SU-DHL-6 (cell line): ENCODE data around the gene NT5DC3.

Experiments
- H2AFZ ChIP-seq: fragments of 200-600 bp; sonication (generic); 2 replicates; pipeline ENCODE4 v1.6.1; 2014; ENCODE audit warnings: low read depth, mild to moderate bottlenecking, moderate library complexity, mixed read lengths, antibody characterized with exemption, low read length; ENCODE audit not compliant: severe bottlenecking
- H3F3A ChIP-seq: fragments of 200-600 bp; shearing (Covaris generic); 2 replicates; pipeline ENCODE4 v1.6.0; 2016; ENCODE audit warnings: antibody characterized with exemption, mild to moderate bottlenecking; ENCODE audit not compliant: insufficient read depth
- H3K27ac ChIP-seq: fragments of 200-600 bp; sonication (generic); 2 replicates; pipeline ENCODE4 v1.5.1; 2016; ENCODE audit warnings: low read depth, mild to moderate bottlenecking, low read length, moderate library complexity, mixed read lengths
- H3K27me3 ChIP-seq: fragments of 200-600 bp; sonication (generic), shearing (Covaris generic); 2 replicates; pipeline ENCODE4 v1.6.0; 2014; ENCODE audit warnings: mild to moderate bottlenecking, low read length
- H3K36me3 ChIP-seq: fragments of 200-600 bp; sonication (generic); 2 replicates; pipeline ENCODE4 v1.6.1; 2014; ENCODE audit warnings: mild to moderate bottlenecking, low read length, mixed read lengths
- H3K4me2 ChIP-seq: fragments of 300-600, 200-600 bp; shearing (Covaris generic), sonication (generic); 2 replicates; pipeline ENCODE4 v1.6.0; 2014; ENCODE audit warnings: low read length, low read depth, mild to moderate bottlenecking; ENCODE audit not compliant: poor library complexity, severe bottlenecking
- H3K4me3 ChIP-seq: fragments of 200-600 bp; sonication (generic); 2 replicates; pipeline ENCODE4 v1.5.1; 2014; ENCODE audit warnings: antibody characterized with exemption, low read length, mild to moderate bottlenecking, mixed read lengths; ENCODE audit not compliant: insufficient read depth, poor library complexity, severe bottlenecking
- H3K79me2 ChIP-seq: fragments of 200-600 bp; sonication (generic); 2 replicates; pipeline ENCODE4 v1.6.1; 2014; ENCODE audit warnings: mild to moderate bottlenecking, low read length, moderate library complexity; ENCODE audit not compliant: insufficient read depth
- H3K9ac ChIP-seq: fragments of 200-600 bp; sonication (generic); 2 replicates; pipeline ENCODE4 v1.7.0; 2014; ENCODE audit warnings: mild to moderate bottlenecking, low read length
- H3K9me2 ChIP-seq: fragments of 200-600 bp; sonication (generic); replicated peaks from 2 replicates; pipeline ENCODE4 v1.6.1; 2014; ENCODE audit warnings: low read length; ENCODE audit not compliant: insufficient read depth
- H3K9me3 ChIP-seq: fragments of 200-600 bp; sonication (generic); 2 replicates; pipeline ENCODE4 v1.6.1; 2014; ENCODE audit warnings: low read length, mixed read lengths; ENCODE audit not compliant: insufficient read depth
- H4K20me1 ChIP-seq: fragments of 200-600 bp; sonication (generic); 2 replicates; pipeline ENCODE4 v1.6.1; 2014; ENCODE audit warnings: low read depth, mild to moderate bottlenecking, antibody characterized with exemption, low read length, moderate library complexity, mixed read lengths
- EZH2phosphoT487 ChIP-seq: fragments of 200-600 bp; sonication (generic), shearing (Covaris generic); conservative IDR thresholded peaks from 2 replicates; pipeline ENCODE4 v1.6.1; 2018; ENCODE audit warnings: mild to moderate bottlenecking, antibody characterized with exemption, low read length, moderate library complexity, mixed read lengths
- TF ChIP-seq, protein P1 (sequence below): fragments of 200-600 bp; sonication (generic); IDR thresholded peaks from one replicate; pipeline ENCODE4 v1.5.1; 2017; ENCODE audit warnings: antibody characterized with exemption, mild to moderate bottlenecking, low read length, moderate library complexity; ENCODE audit not compliant: insufficient read depth, poor library complexity, severe bottlenecking

Gene NT5DC3

DNA sequence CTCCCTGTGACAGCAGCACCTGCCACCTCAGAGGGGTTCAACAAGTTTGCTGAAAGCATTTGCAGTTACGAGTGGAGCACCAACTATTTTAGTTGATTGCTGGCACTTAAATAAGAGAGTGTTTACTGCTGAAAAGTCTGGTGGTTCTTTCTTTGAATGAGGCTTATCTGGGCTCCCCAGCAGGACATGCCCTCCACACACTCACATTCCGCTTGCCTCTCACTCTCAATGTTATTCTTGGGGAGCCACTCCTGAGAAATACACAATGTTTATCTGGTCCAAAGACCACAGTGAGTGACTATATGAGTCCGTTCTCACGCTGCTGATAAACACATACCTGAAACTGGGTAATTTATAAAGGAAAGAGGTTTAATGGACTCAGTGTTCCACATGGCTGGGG lies 31.9 kb downstream of the NT5DC3 start:
- no peaks in the 10 kb centered on the region for H3K27me3 ChIP-seq
- no peak overlapping the region for H3K27ac ChIP-seq
- no peaks in the 10 kb centered on the region for H3K9me3 ChIP-seq
- no peak overlapping the region for H3K4me2 ChIP-seq
- no peak overlapping the region for H2AFZ ChIP-seq
- H3K9ac ChIP-seq, result no peak overlapping the region
- no peaks in the 10 kb centered on the region for H3K9me2 ChIP-seq
- no peaks in the 10 kb centered on the region for H3F3A ChIP-seq
- no peaks in the 10 kb centered on the region for H4K20me1 ChIP-seq
- no peaks in the 10 kb centered on the region for H3K79me2 ChIP-seq
- TF ChIP-seq EZH2phosphoT487, result no peak
- TF ChIP-seq, protein P1, sequence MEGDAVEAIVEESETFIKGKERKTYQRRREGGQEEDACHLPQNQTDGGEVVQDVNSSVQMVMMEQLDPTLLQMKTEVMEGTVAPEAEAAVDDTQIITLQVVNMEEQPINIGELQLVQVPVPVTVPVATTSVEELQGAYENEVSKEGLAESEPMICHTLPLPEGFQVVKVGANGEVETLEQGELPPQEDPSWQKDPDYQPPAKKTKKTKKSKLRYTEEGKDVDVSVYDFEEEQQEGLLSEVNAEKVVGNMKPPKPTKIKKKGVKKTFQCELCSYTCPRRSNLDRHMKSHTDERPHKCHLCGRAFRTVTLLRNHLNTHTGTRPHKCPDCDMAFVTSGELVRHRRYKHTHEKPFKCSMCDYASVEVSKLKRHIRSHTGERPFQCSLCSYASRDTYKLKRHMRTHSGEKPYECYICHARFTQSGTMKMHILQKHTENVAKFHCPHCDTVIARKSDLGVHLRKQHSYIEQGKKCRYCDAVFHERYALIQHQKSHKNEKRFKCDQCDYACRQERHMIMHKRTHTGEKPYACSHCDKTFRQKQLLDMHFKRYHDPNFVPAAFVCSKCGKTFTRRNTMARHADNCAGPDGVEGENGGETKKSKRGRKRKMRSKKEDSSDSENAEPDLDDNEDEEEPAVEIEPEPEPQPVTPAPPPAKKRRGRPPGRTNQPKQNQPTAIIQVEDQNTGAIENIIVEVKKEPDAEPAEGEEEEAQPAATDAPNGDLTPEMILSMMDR, result no peak
- H3K36me3 ChIP-seq, result no peaks in the 10 kb centered on the region
- H3K4me3 ChIP-seq, result no peak overlapping the region

DNA sequence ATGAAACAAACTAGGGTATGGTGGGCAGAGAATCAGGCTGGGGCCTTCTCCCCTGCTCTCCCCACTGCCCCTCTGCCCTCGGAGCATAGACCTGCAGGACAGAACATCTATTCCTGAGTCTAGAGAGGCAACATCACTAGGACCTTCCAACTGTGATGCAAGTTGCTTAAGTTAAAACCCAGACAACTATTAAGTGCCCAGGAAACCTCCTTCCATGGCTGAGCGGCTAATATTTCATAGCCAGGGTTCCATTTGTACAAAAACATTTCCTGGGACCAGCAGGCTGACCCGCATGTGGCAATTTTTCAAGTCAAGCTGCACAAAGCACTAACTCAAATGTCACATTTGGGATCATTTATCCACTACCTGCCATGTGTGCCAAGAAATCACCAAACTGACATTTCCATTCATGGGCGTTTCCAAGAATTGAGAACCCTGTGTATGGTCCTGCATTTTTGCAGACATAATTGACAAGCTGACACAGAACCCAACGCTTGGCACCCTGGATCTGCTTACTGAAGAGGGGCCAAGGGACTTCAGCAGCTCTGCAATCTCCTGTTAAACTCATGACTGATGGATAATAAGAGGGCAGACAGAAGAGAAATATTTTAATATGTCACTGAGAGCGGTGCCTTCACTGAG lies 32.7 kb downstream of the NT5DC3 start:
- no peaks in the 10 kb centered on the region for H4K20me1 ChIP-seq
- H3K4me2 ChIP-seq, result no peak overlapping the region
- no peak overlapping the region for H2AFZ ChIP-seq
- H3K79me2 ChIP-seq, result no peaks in the 10 kb centered on the region
- no peaks in the 10 kb centered on the region for H3K9me3 ChIP-seq
- no peaks in the 10 kb centered on the region for H3K36me3 ChIP-seq
- H3K9ac ChIP-seq, result no peak overlapping the region
- H3F3A ChIP-seq, result no peaks in the 10 kb centered on the region
- no peak overlapping the region for H3K27ac ChIP-seq
- no peaks in the 10 kb centered on the region for H3K27me3 ChIP-seq
- no peaks in the 10 kb centered on the region for H3K9me2 ChIP-seq
- H3K4me3 ChIP-seq, result no peak overlapping the region
- TF ChIP-seq, protein P1, result no peak
- no peak for TF ChIP-seq EZH2phosphoT487

DNA sequence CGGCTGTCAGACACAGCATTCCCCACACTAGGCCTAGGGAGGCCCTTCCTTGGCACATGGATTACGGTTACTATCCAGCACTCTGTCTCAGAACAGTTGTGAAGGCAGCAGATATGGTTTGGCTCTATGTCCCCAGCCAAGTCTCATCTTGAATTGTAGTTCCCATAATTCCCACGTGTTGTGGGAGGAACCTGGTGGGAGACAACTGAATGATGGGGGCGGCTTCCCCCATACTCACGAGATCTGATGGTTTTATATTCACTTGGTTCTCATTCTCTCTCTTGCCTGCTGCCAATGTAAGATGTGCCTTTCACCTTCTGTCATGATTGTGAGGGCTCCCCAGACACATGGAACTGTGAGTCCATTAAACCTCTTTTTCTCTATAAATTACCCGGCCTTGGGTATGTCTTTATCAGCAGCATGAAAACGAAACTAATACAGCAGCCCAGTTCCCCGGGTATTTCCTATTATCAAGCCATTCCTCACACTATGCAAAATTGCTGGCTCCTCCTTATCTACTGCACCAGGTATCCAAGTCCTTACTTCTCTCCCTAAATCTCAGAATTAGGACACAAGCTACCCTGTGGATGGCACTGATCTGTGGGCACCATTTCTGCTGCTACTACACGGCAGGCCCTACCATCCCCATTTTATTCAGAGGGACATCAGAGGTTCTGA lies 33.3 kb downstream of the NT5DC3 start:
- TF ChIP-seq, protein P1, result no peak
- TF ChIP-seq EZH2phosphoT487, result no peak
- no peaks in the 10 kb centered on the region for H3K79me2 ChIP-seq

More for the DNA sequence above, 33.3 kb downstream of the NT5DC3 start:
- H3K9ac ChIP-seq, result no peak overlapping the region
- H4K20me1 ChIP-seq, result no peaks in the 10 kb centered on the region
- H2AFZ ChIP-seq, result no peak overlapping the region
- no peaks in the 10 kb centered on the region for H3K36me3 ChIP-seq
- H3K4me2 ChIP-seq, result no peak overlapping the region
- no peaks in the 10 kb centered on the region for H3F3A ChIP-seq
- H3K9me2 ChIP-seq, result no peaks in the 10 kb centered on the region
- no peak overlapping the region for H3K4me3 ChIP-seq
- H3K27ac ChIP-seq, result no peak overlapping the region
- no peaks in the 10 kb centered on the region for H3K9me3 ChIP-seq
- H3K27me3 ChIP-seq, result no peaks in the 10 kb centered on the region
